Activated CD4-positive, alpha-beta T cell treated with anti-CD3 and anti-CD28 coated beads, Interleukin-10, Interleukin-2, amounts not matched to agents 100 ng/mL and 50 ng/mL, durations not matched to agents 16 hours and 8 hours (primary cell): ENCODE data around the gene MT1B.
A peak's percentile ranks its signal among the peaks of the same experiment; 100 is the strongest.
"Not testable (repeated sequence)": the region's sequence is repeated elsewhere in the genome, so short reads cannot be mapped to it uniquely, and the experiment has no call there.

Experiments used
- DNase-seq: peaks from one replicate; pipeline ENCODE4 v3.0.0-alpha.2; 2020

Gene MT1B

DNA sequence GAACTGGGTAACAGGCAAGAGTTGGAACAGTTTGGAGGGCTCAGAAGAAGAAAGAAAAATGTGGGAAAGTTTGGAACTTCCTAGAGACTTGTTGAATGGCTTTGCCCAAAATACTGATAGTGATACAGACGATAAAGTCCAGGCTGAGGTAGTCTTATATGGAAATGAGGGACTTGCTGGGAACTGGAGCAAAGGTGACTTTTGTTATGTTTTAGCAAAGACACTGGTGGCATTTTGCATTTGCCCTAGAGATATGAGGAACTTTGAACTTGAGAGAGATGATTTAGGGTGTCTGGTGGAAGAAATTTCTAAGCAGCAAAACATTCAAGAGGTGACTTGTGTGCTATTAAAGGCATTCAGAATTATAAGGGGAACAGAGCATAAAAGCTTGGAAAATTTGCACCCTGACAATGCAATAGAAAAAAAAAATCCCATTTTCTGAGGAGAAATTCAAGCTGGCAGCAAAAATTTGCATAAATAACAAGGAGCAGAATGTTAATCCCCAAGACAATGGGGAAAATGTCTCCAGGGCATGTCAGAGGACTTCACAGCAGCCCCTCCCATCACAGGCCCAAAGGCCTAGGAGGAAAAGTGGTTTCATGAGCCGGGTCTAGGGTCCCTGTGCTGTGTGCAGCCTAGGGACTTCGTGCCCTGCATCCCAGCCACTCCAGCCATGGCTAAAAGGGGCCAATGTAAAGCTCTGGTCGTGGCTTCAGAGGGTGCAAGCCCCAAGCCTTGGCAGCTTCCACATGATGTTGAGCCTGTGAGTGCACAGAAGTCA, 29.8 kb upstream of the MT1B start:
- DNase-seq = not testable (repeated sequence)

DNA sequence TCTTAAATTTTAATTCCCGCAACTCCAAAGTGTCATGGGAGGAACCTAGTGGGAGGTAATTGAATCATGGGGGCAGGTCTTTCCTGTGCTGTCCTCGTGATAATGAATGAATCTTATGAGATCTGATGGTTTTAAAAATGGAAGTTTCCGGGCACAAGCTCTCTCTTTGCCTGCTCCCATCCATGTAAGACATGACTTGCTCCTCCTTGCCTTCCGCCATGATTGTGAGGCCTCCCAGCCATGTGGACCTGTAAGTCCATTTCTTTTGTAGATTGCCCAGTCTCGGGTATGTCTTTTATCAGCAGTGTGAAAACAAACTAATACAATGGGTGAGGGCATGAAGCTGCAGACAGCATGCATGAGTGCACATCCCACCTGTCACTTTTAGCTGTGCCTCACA, 28.5 kb upstream of the MT1B start:
- DNase-seq = not testable (repeated sequence)

DNA sequence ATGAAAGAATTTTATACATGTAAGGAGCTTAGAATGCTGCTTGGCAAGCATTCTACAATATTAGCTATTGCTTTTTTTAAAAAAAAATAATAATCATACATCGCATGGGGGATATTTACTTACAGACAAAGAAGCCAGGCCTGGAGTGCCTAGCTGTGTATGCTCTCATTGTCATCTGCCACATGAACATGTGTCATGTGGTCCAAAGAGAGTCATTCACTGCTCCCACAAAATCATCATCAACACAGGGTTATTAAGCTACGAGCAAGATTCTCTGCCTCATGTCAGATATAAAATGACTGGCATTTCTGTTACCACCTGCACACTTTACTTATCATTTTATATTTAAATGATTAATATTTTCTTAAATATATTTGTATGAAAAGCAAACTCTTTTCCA, 28.0 kb upstream of the MT1B start:
- no peak for DNase-seq

DNA sequence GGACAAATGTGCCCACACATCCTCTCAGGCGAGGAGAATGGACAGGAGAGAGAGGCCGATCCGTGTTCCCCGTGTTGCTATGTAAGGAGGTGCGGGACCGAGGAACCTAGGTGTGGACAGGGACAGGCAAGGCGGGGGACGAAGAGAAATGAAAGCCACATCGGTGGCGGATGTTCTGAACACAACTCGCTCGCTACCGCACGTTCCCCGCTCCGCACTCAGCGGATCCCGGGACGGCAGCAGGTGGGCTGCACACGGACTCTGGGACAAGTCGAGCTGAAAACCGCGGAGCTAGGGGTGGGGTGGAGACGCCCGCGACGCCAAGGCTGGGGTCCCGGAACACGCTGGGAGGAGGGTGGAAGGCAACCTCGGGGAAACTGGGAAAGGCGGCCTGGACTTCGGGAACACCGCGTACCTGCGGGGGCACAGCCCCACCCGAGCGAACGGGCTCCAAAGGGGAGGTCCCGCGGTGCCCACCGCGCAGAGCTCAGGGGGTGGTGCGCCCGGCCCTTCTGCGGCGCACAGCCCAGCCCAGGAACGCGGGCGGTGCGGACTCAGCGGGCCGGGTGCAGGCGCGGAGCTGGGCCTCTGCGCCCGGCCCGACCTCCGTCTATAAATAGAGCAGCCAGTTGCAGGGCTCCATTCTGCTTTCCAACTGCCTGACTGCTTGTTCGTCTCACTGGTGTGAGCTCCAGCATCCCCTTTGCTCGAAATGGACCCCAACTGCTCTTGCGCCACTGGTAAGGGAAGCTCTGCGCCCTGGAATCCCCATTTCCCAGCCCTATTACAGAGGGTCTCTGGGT, 26.3 kb upstream of the MT1B start, which contains the start of gene MT1E:
Gene MT1E, plus strand, starts transcription at position 642 of the 803 bp plus-strand sequence. Its CDS starts 71 bp downstream, at position 713.
- DNase-seq = peak; percentile 72

DNA sequence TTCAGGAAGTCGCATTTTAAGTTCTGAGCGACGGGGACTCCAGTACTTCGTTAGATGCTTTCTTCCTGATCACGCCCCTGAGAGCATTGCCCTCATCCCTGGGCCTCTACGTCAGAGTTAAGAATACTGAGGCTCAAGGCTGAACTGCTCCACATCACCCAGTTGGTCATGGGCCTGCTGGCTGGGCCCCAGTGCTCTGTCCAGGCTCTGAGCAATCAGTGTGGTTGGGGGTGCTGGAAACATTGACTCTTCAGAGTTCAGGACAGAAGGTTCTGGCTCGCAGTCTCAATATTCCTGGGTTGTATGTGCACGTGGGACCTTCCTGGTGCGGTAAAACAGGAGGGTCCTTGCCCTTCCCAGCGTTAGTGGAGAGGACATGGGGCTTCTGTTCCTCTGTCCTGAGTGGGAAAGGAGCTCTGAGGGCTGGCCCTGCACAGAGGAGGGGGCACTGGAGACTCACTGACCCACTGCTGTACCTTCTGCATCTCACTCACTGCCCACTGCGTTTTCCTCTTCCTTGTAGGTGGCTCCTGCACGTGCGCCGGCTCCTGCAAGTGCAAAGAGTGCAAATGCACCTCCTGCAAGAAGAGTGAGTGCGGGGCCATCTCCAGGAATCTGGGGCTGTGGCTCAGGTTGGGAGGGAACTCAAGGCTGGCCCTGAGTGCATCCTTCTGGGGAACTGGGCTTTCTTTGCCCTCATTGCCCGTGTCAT, 25.6 kb upstream of the MT1B start:
- no peak for DNase-seq

GRCh38 chr16:56626685-56627084, 25.0 kb upstream of the MT1B start:
- no peak for DNase-seq

- DNase-seq = no peak
Observed at GRCh38 chr16:56628486-56629350, 23.0 kb upstream of the MT1B start.

- DNase-seq = no peak
Observed at GRCh38 chr16:56629531-56629930, 22.2 kb upstream of the MT1B start.

DNA sequence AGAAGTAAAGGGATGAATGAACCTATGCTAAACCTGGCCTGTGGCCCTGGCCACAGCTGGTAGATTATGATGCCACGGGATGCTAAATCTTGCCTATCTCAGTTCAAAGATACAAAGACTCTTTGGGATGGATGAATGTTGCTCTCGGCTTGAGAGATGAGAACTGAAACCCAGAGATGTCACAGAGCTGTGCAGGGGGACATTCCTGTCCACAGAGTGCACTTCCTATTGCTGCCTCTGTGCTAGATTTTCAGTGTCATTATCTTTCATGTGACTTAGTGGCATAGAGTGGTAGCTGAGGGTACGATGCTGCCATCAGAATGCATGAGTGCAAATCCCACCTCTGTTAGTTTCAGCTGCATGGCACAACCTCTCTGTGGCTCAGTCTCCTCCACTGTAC, 21.6 kb upstream of the MT1B start:
- DNase-seq = no peak

DNA sequence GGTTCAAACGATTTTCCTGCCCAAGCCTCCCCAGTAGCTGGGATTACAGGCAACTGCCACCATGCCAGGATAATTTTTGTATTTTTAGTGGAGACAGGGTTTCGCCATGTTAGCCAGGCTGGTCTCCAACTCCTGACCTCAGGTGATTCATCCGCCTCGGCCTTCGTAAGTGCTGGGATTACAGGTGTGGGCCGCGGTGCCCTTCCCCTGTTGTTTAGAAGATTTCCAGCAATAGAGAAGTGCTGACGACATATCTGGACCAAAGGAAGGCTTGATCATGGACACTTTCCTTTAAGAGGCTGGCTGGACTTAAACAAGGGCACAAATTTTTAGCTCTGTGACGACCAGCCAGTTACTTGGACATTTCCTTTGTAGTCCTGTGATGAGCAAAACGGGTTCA, 20.5 kb upstream of the MT1B start:
- DNase-seq = no peak

- DNase-seq = no peak
Observed at GRCh38 chr16:56631832-56632155, 19.9 kb upstream of the MT1B start.

- DNase-seq = no peak
Observed at GRCh38 chr16:56632156-56632847, 19.4 kb upstream of the MT1B start, which contains the start of gene MT1M. Gene MT1M, plus strand, starts transcription at chr16:56632659. Its CDS starts 73 bp downstream, at chr16:56632732.

DNA sequence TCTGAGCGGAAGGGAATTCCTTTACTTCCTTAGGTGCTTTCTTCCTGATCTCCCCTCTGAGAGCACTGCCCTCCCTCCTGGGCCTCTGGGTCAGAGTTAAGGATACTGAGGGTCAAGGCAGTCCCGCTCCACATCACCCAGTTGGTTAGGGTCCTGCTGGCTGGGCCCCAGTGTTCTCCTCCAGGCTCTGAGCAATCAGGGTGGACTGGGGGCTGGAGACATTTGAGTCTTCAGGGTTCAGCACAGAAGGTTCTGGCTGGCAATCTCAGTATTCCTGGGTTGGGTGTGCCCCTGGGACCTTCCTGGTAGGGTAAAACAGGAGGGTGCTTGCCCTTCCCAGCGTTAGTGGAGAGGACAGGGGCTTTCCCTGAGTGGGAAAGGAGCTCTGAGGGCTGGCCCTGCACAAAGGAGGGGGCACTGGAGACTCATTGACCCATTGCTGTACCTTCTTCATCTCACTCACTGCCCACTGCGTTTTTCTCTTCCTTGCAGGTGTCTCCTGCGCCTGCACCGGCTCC, 18.8 kb upstream of the MT1B start:
- DNase-seq = no peak

GRCh38 chr16:56633535-56633934, 18.2 kb upstream of the MT1B start:
- DNase-seq = no peak

DNA sequence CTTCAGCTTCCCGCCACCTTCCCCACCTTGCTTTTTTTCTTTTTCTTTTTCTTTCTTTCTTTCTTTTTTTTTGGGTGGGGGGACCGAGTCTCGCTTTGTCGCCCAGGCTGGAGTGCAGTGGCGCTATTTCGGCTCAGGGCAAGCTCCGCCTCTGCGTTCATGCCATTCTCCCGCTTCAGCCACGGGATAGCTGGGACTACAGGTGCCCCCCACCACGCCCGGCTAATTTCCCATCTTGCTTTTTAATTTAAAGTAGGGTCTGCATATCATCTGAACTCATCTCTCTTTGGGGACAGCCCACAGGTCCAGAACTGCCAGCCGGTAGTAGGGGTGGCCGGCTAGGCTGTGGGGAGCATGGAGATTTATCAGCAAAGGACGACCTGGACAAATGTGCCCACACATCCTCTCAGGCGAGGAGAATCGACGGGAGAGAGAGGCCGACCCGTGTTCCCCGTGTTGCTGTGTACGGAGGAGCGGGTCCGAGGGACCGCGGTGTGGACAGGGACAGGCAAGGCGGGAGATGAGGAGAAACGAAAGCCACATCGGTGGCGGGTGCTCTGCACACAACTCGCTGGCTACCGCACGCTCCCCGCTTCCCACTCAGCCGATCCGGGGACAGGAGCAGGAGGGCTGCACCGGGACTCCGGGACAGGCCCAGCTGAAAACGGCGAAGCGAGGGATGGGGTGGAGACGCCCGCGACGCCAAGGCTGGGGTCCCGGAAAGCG, 16.8 kb upstream of the MT1B start:
- DNase-seq = no peak

GRCh38 chr16:56635441-56635967, 16.2 kb upstream of the MT1B start:
- no peak for DNase-seq

DNA sequence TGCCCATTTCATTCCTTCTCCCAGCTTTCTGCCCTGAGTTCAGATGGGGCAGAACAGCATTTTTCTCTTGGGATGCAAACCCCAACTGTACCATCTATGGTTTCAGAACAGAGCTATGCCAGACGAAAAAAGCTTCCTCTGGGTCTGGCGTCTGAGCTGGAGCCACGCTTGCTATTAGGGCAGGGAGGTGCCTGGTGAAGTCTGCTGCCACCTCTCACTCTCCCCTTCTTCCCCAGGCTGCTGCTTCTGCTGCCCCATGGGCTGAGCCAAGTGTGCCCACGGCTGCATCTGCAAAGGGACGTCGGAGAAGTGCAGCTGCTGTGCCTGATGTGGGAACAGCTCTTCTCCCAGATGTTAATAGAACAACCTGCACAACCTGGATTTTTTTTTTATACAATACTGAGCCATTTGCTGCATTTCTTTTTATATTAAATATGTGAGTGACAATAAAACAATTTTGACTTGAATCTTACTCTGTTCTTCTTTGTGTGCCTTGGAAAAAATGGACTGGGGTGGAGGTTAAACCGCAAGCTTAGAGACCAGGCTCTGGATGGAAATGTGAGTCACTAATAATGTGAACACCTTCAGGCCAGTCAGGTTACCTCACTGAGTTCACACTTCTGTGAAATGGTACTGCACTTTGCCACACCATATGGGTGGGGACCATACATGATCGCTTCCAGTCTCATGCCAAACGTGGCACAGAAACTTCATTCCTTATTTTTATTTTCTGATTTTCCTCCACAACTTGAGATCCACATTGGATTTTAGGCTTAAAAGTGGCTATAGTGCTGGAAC, 14.9 kb upstream of the MT1B start:
- no peak for DNase-seq

DNA sequence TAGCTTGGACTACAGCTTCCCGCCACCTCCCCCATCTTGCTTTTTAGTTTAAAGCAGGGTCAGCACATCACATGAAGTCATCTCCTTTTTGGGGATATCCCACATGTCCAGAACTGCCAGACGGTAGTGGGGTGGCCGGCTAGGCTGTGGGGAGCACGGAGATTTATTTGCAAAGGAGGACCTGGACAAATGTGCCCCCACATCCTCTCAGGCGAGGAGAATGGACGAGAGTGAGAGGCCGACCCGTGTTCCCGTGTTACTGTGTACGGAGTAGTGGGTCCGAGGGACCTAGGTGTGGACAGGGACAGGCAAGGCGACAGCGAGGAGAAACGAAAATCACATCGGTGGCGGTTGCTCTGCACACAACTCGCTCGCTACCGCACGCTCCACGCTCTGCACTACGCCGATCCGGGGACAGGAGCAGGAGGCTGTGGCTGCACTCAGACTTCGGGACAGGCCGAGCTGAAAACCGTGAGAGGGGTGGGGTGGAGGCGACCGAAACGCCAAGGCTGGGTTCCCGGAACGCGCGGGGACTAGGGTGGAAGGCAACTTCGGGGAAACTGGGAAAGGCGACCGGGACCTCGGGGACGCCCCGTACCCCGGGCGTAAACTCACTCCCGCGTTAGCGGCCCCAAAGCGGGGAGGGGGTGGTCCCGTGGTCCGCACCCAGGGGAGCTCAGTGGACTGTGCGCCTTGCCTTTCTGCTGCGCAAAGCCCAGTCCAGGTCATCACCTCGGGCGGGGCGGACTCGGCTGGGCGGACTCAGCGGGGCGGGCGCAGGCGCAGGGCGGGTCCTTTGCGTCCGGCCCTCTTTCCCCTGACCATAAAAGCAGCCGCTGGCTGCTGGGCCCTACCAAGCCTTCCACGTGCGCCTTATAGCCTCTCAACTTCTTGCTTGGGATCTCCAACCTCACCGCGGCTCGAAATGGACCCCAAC, 13.6 kb upstream of the MT1B start, which contains the start of gene MT1A:
Gene MT1A, plus strand, starts transcription at position 853 of the 937 bp plus-strand sequence. Its CDS starts 73 bp downstream, at position 926.
- DNase-seq = no peak
